Astrocyte (in vitro differentiated cells and primary cell): ENCODE data around the gene GREM2. TPM values are rescaled to one million over a fixed set of nuclear protein-coding genes. Genes with fewer than 3 reads are reported as not detected.
A peak's percentile ranks its signal among the peaks of the same experiment; 100 is the strongest.

Source experiments
- DNase-seq: peaks from one replicate; pipeline ENCODE4 v3.0.0-alpha.2; 2010; ENCODE audit warnings: low read depth
- FAIRE-seq: peaks from 2 replicates; lab custom pipeline; 2011; peaks lifted over from hg19 to GRCh38; lab: Jason Lieb, UNC
- H2AFZ ChIP-seq: 2 replicates; pipeline ENCODE4 v1.6.0; 2012; ENCODE audit warnings: low read depth, low read length, inconsistent platforms
- H3K27ac ChIP-seq: 2 replicates; pipeline ENCODE4 v1.5.1; 2011; ENCODE audit warnings: low read depth, low read length, inconsistent platforms
- H3K27me3 ChIP-seq: 2 replicates; pipeline ENCODE4 v1.6.0; 2011; ENCODE audit warnings: low read length, inconsistent platforms; ENCODE audit not compliant: insufficient read depth
- H3K36me3 ChIP-seq: 2 replicates; pipeline ENCODE4 v1.5.1; 2011; ENCODE audit warnings: low read length, inconsistent platforms; ENCODE audit not compliant: insufficient read depth
- H3K4me1 ChIP-seq: 2 replicates; pipeline ENCODE4 v1.5.1; 2011; ENCODE audit warnings: low read length, inconsistent platforms; ENCODE audit not compliant: insufficient read depth
- H3K4me2 ChIP-seq: 2 replicates; pipeline ENCODE4 v1.6.0; 2012; ENCODE audit warnings: low read length, inconsistent platforms
- H3K4me3 ChIP-seq: 2 replicates; pipeline ENCODE4 v1.5.1; 2011; ENCODE audit warnings: low read depth, mild to moderate bottlenecking, low read length, inconsistent platforms; ENCODE audit not compliant: insufficient read depth
- H3K79me2 ChIP-seq: 2 replicates; pipeline ENCODE4 v1.6.0; 2012; ENCODE audit warnings: mild to moderate bottlenecking, low read length, inconsistent platforms; ENCODE audit not compliant: insufficient read depth
- H3K9ac ChIP-seq: 2 replicates; pipeline ENCODE4 v1.6.0; 2012; ENCODE audit warnings: mild to moderate bottlenecking, low read length, inconsistent platforms
- H3K9me3 ChIP-seq: 2 replicates; pipeline ENCODE4 v1.5.1; 2012; ENCODE audit warnings: low read depth, mild to moderate bottlenecking, low read length, inconsistent platforms; ENCODE audit not compliant: insufficient read depth
- H4K20me1 ChIP-seq: 2 replicates; pipeline ENCODE4 v1.6.0; 2012; ENCODE audit warnings: low read length, inconsistent platforms; ENCODE audit not compliant: insufficient read depth
- H3K27ac Mint-ChIP-seq: one replicate; pipeline ENCODE4 v1.8.0; 2021; ENCODE audit warnings: mild to moderate bottlenecking, mixed read lengths; ENCODE audit not compliant: unreplicated experiment
- H3K27me3 Mint-ChIP-seq: one replicate; pipeline ENCODE4 v1.8.0; 2021; ENCODE audit warnings: low read depth, mixed read lengths; ENCODE audit not compliant: unreplicated experiment
- H3K36me3 Mint-ChIP-seq: one replicate; pipeline ENCODE4 v1.8.0; 2021; ENCODE audit warnings: low read depth, mixed read lengths; ENCODE audit not compliant: unreplicated experiment
- H3K4me1 Mint-ChIP-seq: one replicate; pipeline ENCODE4 v1.8.0; 2021; ENCODE audit warnings: low read depth, mixed read lengths; ENCODE audit not compliant: unreplicated experiment
- H3K4me3 Mint-ChIP-seq: one replicate; pipeline ENCODE4 v1.8.0; 2021; ENCODE audit warnings: mild to moderate bottlenecking, moderate library complexity, mixed read lengths; ENCODE audit not compliant: unreplicated experiment
- H3K9me3 Mint-ChIP-seq: one replicate; pipeline ENCODE4 v1.8.0; 2021; ENCODE audit warnings: mild to moderate bottlenecking, mixed read lengths; ENCODE audit not compliant: unreplicated experiment
- CTCF ChIP-seq: IDR thresholded peaks from 2 replicates; pipeline ENCODE4 v1.5.1; 2011; ENCODE audit warnings: low read depth, mild to moderate bottlenecking, inconsistent platforms, low read length, moderate library complexity; ENCODE audit not compliant: insufficient read depth
- EZH2 ChIP-seq: IDR thresholded peaks from 2 replicates; pipeline ENCODE4 v1.6.1; 2012; ENCODE audit warnings: mild to moderate bottlenecking, low read length, inconsistent platforms; ENCODE audit not compliant: insufficient read depth
- total RNA-seq: library from RNA; stranded (reverse); gene quantifications from 2 replicates; pipeline ENCODE4 v1.2.1, GENCODE V29; 2021

The GREM2 gene
- total RNA-seq, 1 donor from 2014 or later, result 0.14 TPM

- H3K79me2 ChIP-seq, result no peaks in the 10 kb centered on the region
- no peaks in the 10 kb centered on the region for H4K20me1 ChIP-seq
- no peak for TF ChIP-seq EZH2
- no peak for TF ChIP-seq CTCF
- H3K9me3 ChIP-seq, result no peaks in the 10 kb centered on the region
- Mint-ChIP-seq H3K27ac (no peak overlapping the region), H3K27me3 (no peaks in the 10 kb centered on the region), H3K4me1 (peaks cover 16% of the 10 kb centered on the region), H3K4me3 (no peak overlapping the region), H3K36me3 (no peaks in the 10 kb centered on the region), H3K9me3 (peaks cover 4% of the 10 kb centered on the region)
- no peak overlapping the region for H2AFZ ChIP-seq
- FAIRE-seq (no peak), DNase-seq (no peak)
- peaks cover 13% of the 10 kb centered on the region for H3K4me1 ChIP-seq
- H3K4me3 ChIP-seq, result no peak overlapping the region
- H3K27me3 ChIP-seq, result no peaks in the 10 kb centered on the region
- no peaks in the 10 kb centered on the region for H3K36me3 ChIP-seq
- no peak overlapping the region for H3K27ac ChIP-seq
- H3K4me2 ChIP-seq, result no peak overlapping the region
- no peak overlapping the region for H3K9ac ChIP-seq
Observed at GRCh38 chr1:240619357-240619756, 7.4 kb upstream of the GREM2 start.

GRCh38 chr1:240618946-240619345, 7.0 kb upstream of the GREM2 start:
- H3K4me3 Mint-ChIP-seq, result no peak overlapping the region

More at GRCh38 chr1:240618946-240619345, 7.0 kb upstream of the GREM2 start:
- H4K20me1 ChIP-seq, result no peaks in the 10 kb centered on the region
- FAIRE-seq (no peak), DNase-seq (peak; percentile 51)
- no peak overlapping the region for H3K27ac Mint-ChIP-seq
- no peak overlapping the region for H3K27ac ChIP-seq
- H2AFZ ChIP-seq, result no peak overlapping the region
- H3K27me3 ChIP-seq, result no peaks in the 10 kb centered on the region
- H3K79me2 ChIP-seq, result no peaks in the 10 kb centered on the region
- H3K4me1 Mint-ChIP-seq, result peaks cover 17% of the 10 kb centered on the region
- no peaks in the 10 kb centered on the region for H3K36me3 ChIP-seq
- no peak overlapping the region for H3K9ac ChIP-seq
- H3K36me3 Mint-ChIP-seq, result no peaks in the 10 kb centered on the region
- no peak overlapping the region for H3K4me3 ChIP-seq
- TF ChIP-seq CTCF, result no peak
- TF ChIP-seq EZH2, result no peak
- H3K9me3 ChIP-seq, result no peaks in the 10 kb centered on the region
- peaks cover 4% of the 10 kb centered on the region for H3K9me3 Mint-ChIP-seq
- no peak overlapping the region for H3K4me2 ChIP-seq
- no peaks in the 10 kb centered on the region for H3K27me3 Mint-ChIP-seq
- peaks cover 13% of the 10 kb centered on the region for H3K4me1 ChIP-seq
